Measurements from ENCODE around the gene COMP.
"Not testable (repeated sequence)": the region's sequence is repeated elsewhere in the genome, so short reads cannot be mapped to it uniquely, and the experiment has no call there.

The COMP gene

DNA sequence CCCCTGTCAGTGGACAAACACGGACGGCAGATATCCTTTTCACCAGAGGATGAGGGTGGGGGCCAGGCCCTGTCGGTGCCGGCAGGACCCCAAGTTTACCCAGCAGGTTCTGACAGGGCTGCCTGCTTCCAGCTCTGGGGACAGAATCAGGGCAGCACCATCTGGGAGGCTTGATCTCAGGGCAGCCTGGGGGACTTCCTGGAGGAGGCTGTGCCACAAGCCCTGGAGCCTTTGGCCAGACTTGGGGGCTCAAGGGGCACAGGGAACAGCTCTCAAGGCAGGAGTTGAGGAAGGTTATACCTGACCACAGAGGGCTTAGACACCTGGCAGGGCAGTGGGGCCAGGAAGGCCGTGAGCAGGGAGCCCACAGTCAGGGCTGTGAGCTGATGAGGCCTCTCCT is 45.2 kb downstream of the COMP start:
- no peak for DNase-seq (ENCODE audit: low spot score)

DNA sequence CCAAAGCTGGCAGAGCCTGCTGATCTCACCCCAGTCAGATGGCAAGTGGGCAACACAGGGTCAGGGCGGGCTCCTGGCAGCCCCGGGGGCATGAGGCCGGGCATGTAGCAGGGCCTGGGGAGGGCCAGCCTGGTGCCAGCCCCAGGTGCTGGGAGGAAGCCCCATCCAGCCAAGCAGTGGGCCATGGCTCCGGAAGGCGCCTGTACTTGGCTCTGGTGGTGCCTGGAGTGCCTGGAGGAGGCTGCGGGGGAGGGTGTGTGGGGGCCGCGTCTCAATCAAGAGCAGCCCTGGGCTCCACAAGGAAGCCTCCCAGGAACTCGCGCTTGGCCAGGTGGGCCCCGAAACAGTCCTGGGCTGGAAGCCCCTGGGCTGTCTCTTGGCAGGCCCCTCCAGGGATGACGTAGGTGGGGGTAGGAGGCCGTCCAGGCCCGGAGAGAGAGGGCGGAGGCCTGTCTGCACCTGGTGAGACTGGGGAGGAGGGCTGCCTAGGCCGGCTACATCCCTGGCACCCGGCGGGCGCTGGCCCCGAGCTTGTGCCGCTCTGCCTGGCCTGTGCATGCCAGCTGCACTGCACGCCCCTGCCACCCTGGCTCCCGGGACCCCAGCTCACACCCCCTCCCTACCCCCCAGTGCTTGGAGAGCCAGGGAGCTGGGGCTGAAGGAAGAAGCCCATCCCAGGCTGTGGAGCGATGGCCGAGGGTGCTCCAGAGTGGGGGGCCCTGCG is 45.9 kb downstream of the COMP start:
- no peak for DNase-seq (ENCODE audit: low spot score)

DNA sequence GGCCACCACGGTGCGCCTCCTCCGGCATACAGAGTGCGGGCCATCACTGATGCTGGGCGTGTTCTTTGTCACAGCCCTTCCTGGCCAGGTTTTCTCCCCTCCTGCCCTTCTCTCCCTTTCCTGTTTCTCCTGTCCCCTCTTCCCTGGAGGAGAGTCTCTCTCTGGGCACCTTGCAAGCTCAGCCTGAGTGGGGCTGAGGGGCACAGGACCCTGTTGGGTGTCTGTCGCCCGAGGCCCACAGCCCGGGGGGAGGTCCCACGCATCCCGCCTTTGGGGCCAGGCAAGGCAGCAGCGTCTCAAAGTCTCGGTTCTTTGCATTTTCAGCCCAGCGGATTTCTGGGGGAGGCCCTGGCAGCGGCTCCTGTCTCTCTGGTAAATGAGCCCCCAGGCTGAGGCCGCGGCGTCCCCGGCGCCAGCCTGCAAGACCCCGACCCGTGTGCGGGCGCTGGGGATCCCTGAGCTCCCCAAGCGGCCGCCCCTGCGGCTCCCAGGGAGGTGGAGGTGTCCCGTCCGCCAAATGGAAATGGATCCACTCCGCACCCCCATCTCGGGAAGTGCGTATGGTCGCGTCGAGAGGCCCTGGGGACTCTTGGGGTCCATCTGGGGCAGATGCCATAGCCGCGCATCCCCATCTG is 47.2 kb downstream of the COMP start:
- DNase-seq (ENCODE audit: low spot score) = no peak

DNA sequence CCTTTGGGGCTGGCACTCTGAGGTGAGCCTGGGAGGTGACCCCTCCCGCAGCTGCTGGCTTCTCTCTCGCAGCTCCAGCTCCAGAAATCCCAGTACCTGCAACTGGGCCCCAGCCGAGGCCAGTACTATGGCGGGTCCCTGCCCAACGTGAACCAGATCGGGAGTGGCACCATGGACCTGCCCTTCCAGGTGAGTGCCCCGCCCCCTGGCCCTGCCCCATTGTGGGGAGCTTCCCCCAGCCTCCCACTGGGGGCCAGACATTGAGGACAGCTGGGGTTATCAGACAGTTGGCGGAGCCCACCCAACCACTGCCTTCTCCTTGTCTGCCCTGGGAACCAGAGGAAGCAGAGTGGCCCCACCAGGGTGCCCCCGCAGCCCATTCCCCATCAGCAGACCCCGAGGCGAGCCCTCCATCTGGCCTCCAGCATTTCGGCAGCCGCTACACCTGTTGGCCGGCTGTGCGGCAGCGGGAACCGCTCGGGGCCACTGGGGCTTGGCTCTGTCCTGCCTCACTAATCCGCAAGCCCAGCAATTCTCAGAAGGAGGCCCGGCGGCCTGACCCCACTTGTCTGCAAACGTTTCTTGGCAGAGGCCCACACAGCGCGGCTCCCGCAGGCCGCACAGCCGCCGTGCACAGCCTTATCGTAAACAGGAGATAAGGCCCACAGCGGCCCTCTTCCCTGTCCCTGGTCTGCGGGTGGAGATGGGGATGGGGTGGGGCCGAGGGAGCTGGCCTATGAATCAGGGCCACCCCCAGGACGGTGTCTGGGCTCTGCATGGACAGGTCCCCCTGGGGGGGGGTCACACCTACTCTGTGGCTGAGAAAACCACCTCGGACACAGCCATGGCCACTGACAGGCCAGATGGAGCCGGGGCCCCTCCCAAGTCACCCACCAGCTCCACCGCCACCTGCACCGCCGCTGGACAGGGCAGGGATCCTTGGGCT is 48.0 kb downstream of the COMP start:
- DNase-seq (ENCODE audit: low spot score) = no peak

DNA sequence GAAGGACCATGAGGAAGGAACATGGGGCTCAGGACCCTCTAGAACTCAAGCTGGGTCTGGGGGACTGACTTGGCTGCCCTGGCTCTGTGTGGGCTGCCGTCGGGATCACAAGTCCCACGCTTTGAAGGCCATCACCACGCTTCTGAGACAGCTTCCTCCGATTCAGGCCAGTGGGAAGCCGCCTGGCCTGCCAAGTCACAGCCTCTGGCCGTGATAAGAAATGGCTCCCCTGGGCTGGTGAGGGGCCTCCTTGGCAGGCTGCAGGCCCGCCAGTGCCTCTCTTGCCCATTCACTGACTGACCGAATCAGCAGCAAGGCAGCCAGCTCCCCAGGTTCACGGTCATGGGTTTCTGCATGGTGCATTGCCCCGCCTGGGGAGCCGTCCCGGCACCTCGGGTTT is 48.8 kb downstream of the COMP start:
- no peak for DNase-seq (ENCODE audit: low spot score)

DNA sequence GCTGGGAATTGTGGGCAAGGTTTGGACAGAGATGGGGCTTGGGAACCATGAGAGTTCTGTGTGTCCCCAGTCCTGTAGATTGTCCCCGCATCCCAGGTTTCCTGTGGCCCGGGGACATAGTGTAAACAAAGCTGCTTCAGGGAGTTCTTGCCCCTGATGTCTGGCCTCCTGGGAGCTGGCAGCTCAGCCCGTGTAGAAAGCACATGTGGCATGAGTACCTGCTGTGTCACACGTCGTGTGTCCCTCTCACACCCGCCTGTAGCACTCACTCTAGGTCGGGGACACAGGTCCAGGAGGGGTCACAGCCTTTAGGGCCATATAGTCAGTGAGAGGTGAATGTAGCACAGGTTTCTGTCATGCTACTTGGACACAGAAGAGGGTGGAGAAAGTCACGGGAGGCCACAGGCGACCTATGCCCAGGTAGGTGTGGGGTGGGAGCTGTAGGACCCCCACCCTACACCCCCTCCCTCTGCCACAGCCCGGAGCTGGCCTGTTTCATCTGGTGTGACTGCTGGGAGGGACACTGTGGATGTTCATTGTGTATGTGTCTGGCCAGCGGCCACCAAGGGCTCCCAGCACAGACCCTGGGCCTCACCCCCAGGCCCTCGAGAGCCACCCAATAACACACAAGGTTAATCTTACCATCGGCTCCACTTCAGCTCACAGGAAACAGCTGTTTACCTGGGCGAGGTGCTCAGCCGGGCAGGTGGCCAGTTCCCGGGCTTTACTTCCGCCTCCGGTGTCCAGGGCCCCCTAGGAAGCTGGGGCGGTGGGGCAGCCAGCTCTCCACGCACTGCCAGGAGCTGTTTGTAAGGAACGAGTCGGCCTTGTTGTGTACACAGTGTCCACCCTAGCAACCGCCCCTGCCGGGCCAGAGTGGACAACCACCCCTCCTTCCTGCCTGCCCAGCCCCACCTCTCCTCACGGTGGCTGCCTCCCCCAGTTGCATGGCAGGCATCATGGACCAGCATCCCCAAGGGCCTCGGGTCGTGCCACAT is 49.7 kb downstream of the COMP start:
- DNase-seq (ENCODE audit: low spot score) = no peak

DNA sequence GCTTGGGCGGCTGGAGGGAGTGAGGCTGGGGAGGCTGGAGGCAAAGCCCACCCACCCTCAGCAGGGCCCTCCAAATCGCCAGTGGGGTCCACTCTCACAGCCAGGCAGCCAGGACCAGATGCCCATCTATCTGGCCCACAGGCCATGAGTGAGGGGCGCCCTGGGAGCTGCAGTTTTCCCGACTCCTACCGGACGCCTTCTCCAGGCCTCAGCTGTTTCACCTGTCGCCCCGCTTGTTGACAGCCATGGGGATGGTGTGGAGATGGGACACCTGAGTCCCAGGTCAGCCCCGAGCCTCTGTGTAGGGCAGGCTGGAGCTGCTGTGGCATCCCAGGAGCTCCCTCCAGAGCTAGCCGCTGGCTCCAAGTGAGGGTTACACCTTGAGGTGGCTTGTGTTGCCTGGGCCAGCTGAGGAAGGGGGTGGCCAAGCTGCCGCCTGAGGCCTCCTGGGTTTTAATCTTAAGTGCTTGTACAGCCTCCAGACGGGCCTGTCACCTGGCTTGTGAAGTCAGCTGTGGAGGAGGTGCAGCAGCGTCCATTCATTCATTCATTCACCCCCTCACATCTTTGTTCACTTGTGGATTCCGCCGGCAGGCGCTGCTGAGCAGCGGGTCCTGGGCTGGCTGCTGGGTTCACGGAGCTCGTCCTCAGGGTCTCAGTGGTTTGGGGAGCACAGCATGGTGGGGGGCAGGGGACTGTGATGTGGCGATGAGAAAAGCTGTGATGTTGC is 52.0 kb downstream of the COMP start:
- no peak for DNase-seq (ENCODE audit: low spot score)

DNA sequence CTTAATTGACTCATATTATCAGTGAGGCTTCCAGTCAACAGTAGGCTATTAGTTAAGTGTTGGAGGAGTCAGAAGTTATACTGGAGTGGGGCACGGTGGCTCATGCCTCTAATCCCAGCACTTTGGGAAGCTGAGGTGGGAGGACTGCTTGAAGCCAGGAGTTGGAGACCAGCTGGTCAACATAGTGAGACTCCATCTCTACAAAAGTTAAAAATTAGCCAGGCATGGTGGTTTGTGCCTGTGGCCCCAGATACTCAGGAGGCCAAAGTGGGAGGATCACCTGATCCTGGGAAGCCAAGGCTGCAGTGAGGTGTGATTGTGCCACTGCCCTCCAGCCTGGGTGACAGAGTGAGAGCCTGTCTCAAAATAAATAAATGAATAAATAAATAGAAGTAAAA is 53.2 kb downstream of the COMP start:
- DNase-seq (ENCODE audit: low spot score) = no peak

DNA sequence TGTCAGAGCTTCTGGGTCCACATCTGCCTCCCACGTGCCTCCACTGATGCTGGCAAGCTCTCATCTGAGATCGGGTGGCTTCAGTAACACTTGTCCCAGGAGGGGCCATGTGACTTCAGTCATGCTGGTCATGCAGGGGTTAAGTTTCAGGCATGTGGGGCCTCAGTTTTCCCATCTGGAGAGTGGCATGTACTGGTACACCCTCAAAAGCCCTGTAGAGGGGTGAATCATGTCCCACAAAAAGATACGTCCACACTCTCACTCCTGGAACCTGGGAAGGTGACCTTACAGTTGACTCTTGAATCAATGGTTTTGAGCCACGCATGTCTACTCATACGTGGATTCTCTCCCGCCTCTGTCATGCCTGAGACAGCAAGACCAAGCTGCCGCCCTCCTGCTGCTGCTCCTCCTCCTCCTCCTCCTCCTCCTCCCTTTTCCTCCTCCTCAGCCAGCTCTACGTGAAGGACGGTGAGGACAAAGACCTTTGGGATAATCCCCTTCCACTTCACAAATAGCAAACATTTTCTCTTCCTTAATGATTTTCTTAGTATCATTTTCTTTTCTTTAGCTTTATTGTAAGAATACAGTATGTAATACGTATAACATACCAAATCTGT is 53.7 kb downstream of the COMP start:
- no peak for DNase-seq (ENCODE audit: low spot score)

DNA sequence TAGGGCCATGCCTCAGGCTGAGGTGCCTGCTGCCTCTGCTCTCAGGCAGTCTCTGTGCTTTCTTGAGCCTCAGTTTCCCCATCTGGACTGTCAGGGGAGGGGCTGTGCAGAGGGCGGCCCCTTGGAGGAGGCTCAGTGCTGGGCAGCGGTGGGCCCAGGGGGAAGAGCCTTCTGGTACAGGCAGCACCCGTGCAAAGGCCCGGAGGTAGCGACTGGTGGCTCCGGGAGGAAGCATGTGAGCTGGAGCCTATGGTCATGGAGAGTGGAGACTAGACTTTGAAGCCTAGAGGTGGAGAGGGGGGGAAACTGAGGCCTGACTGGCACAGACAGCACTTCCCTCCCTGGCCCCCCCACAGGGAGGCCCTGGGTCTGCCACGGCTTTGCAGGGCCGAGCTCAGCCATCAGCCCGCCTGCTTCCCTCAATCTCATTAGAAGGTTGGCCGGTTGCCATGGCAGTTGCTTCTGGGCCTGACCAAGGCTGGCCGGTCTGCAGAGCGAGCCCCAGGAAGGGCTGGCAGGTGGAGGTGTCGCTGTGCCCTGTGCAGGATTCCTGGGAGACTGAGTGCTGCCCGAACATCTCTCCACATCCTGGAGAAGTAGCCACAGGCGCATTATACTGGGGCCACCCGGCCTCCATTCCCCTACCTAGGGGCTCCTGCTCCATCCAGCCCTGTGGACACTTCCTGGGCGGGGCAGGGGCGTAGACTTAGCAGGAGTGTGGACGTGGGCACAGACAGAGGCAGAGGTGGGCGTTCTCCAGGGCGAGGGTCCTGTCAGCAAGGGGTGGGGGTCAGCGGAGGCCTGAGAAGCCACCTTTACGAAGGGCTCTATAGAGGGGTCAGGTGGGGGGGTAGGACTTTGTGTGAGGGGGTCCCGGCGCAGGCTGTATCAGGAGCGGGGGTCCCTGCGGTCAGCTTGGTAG is 54.4 kb downstream of the COMP start:
- no peak for DNase-seq (ENCODE audit: low spot score)

DNA sequence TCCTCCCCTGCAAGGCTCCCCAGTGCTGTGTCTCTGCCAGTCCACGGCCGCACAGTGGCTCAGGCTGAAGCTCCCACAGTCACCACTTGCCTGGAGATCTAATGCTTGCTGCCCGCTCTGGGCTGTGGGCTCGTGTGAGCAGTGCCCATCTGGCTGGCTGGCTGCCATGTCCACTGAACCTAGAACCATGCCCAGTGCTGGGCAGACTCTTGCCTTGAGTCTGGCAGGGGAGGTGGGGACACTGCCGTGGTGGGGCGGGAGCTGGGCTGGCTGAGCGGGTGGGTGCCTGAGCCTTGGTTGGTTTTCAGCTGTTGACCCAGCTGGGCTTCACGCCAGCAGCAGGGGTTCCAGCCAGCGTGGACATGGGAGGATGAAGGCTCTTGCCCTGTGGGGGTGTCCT is 55.4 kb downstream of the COMP start:
- DNase-seq (ENCODE audit: low spot score) = no peak

DNA sequence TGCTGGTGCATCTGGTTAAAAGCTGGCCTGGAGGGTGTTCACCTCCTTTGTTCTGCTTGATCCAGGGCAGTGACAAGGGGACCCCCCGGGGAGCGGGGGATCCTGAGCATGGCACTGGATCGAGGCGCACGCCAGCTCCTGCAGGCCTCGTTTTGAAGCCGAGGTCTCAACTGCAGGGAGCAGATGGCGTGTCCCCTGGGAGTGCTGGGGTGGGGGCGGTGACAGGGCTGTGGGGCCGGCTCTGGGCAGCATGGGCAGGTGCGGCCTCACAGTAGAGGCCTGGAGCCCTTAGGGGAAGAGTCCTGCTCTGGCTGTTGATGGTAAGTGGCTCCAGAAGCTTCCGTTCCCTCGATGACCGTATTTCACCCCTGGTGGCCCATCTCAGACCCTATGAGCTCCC is 55.8 kb downstream of the COMP start:
- no peak for DNase-seq (ENCODE audit: low spot score)

DNA sequence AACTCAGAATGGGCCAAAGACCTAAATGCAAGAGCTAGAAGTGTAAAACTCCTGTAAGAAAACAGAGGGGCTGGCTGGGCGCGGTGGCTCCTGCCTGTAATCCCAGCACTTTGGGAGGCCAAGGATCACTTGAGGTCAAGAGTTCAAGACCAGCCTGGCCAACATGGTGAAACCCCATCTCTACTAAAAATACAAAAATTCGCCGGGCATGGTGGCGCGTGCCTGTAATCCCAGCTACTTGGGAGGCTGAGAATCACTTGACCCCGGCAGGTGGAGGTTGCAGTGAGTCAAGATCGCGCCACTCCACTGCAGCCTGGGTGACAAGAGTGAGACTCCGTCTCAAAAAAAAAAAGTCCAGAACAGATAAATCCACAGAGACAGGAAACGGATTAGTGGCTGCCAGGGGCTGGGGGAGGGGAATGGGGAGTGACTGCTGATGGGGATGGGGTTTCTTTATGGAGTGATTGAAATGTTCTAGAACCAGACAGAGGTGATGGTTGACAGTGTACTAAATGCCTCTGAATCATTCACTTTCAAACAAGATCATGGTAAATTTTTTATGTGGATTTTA is 57.3 kb downstream of the COMP start:
- not testable (repeated sequence) for DNase-seq (ENCODE audit: low spot score)

DNA sequence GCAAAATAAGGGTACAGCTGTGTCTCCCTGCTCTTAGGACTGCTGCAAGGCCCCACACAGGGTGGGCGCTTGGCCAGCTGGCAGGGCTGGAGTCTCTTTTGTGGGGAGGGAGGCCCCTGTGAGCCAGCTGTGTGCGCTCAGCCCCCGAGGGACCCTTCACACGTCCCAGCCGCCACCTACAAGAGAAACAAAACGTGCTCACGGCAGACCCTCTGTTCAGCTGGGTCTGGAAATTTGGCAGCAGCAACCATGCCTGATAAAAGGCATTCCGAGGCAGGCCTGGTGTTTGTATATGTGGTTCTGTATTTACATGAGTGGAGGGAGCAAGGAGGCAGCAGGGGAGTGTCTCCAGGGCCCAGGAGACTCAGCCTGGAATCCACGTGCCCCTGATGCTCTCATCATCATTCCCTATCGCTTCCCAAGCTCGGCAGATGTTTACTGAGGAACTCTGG is 57.9 kb downstream of the COMP start:
- no peak for DNase-seq (ENCODE audit: low spot score)

All from COLO829 (cell line).